HepG2 (cell line): ENCODE data around the gene PPP2R1B. TPM values are rescaled to one million over a fixed set of nuclear protein-coding genes. Genes with fewer than 3 reads are reported as not detected.

ENCODE experiments used
- ATAC-seq: fragments of 200-7000 bp; cut with Tn5 transposase; 3 replicates; pipeline ENCODE4 v1.9.1; 2020; ENCODE audit warnings: mild to moderate bottlenecking, moderate library complexity
- BruUV-seq: library from RNA; stranded (reverse); fragments of 400-500 nt; replicated peaks from 2 replicates; lab custom pipeline; 2021; lab: Mats Ljungman, UMichigan
- CTCF ChIA-PET: fragments of 300-600 bp; formaldehyde crosslinking; extraction: SDS; loops from one replicate; lab custom pipeline; 2021; ENCODE audit warnings: low total read pairs, inconsistent platforms, low intra/inter-chr PET ratio; lab: Yijun Ruan, JAX
- POLR2A ChIA-PET: fragments of 350-600 bp; sonication (Branson Sonifier 250); formaldehyde crosslinking; loops from one replicate; lab custom pipeline; 2020; ENCODE audit warnings: antibody characterized with exemption, inconsistent platforms; lab: Yijun Ruan, JAX
- DNase-seq: peaks from one replicate; pipeline ENCODE4 v3.0.0-alpha.2; 2015; ENCODE audit warnings: low spot score
- FAIRE-seq: peaks from 3 replicates; lab custom pipeline; 2011; peaks lifted over from hg19 to GRCh38; lab: Jason Lieb, UNC
- H2AFZ ChIP-seq: one replicate; pipeline ENCODE4 v1.6.1; 2011; ENCODE audit warnings: low read length, inconsistent platforms
- H3K27ac ChIP-seq: fragments of 300-600 bp; 3 replicates; pipeline ENCODE4 v1.8.0; 2011; ENCODE audit warnings: mixed run types, mild to moderate bottlenecking, mixed read lengths, low read length, inconsistent platforms; ENCODE audit not compliant: insufficient read depth; ENCODE audit errors: extremely low read length
- H3K27me3 ChIP-seq, 2 experiments: fragments of 200-600 bp in 1 of 2; 2 replicates in 1 of 2; 3 replicates in 1 of 2; pipeline versions ENCODE4 v1.6.0 to v1.8.0; 2011; ENCODE audit warnings: low read length in 2 of 2, mild to moderate bottlenecking in 2 of 2, moderate library complexity in 2 of 2, inconsistent platforms in 1 of 2; ENCODE audit not compliant: insufficient read depth in 2 of 2, control insufficient read depth in 1 of 2
- H3K36me3 ChIP-seq, 2 experiments: fragments of 200-600 bp in 1 of 2; replicated peaks in 1 of 2; 2 replicates in 1 of 2; 3 replicates in 1 of 2; pipeline versions ENCODE4 v1.5.1 to v1.8.0; 2011; ENCODE audit warnings: low read length in 2 of 2, inconsistent platforms in 1 of 2; ENCODE audit not compliant: insufficient read depth in 2 of 2, control insufficient read depth in 1 of 2
- H3K4me1 ChIP-seq: 2 replicates; pipeline ENCODE4 v1.5.1; 2012; ENCODE audit warnings: low read length, inconsistent platforms; ENCODE audit not compliant: insufficient read depth
- H3K4me2 ChIP-seq: 2 replicates; pipeline ENCODE4 v1.6.0; 2011; ENCODE audit warnings: low read depth, low read length, inconsistent platforms
- H3K4me3 ChIP-seq, 3 experiments: fragments of 200-600 bp in 1 of 3; sonication (generic), shearing (Covaris generic) in 1 of 3; replicated peaks in 1 of 3; 2 replicates each; pipeline ENCODE4 v1.5.1; 2011 to 2016; ENCODE audit warnings: low read length in 3 of 3, inconsistent platforms in 2 of 3, low read depth in 2 of 3, mild to moderate bottlenecking in 2 of 3, control low read depth in 1 of 3, mixed read lengths in 1 of 3; ENCODE audit not compliant: insufficient read depth in 1 of 3
- H3K79me2 ChIP-seq: one replicate; pipeline ENCODE4 v1.6.1; 2011; ENCODE audit warnings: low read length, inconsistent platforms; ENCODE audit not compliant: insufficient read depth
- H3K9ac ChIP-seq: 2 replicates; pipeline ENCODE4 v1.6.0; 2011; ENCODE audit warnings: mild to moderate bottlenecking, low read depth, low read length, inconsistent platforms; ENCODE audit not compliant: insufficient read depth
- H3K9me3 ChIP-seq: 2 replicates; pipeline ENCODE4 v1.5.1; 2012; ENCODE audit warnings: mild to moderate bottlenecking, low read length
- H4K20me1 ChIP-seq: 2 replicates; pipeline ENCODE4 v1.6.0; 2011; ENCODE audit warnings: inconsistent platforms, mild to moderate bottlenecking, low read length, moderate library complexity; ENCODE audit not compliant: insufficient read depth
- AGO1 ChIP-seq: fragments of 200-400 bp; formaldehyde crosslinking; IDR thresholded peaks from 2 replicates; pipeline ENCODE4 v1.6.1; 2017; ENCODE audit warnings: mild to moderate bottlenecking, low read depth, low read length, moderate library complexity; ENCODE audit not compliant: poor library complexity, severe bottlenecking
- HOXA9 ChIP-seq: sonication (generic); formaldehyde crosslinking; IDR thresholded peaks from 2 replicates; pipeline ENCODE4 v1.8.1; 2022; ENCODE audit warnings: missing genetic modification reagents, mild to moderate bottlenecking, moderate library complexity, borderline replicate concordance
- HOXD1 ChIP-seq: sonication (generic); formaldehyde crosslinking; IDR thresholded peaks from 2 replicates; pipeline ENCODE4 v1.5.0; 2020; ENCODE audit warnings: missing genetic modification reagents
- KDM5A ChIP-seq: fragments of 200-600 bp; sonication (generic); IDR thresholded peaks from 2 replicates; pipeline ENCODE4 v1.7.0; 2018; ENCODE audit warnings: antibody characterized with exemption, mild to moderate bottlenecking, low read length, borderline replicate concordance
- KMT2B ChIP-seq: IDR thresholded peaks from 2 replicates; pipeline ENCODE4 v1.6.1; 2016; ENCODE audit warnings: missing genetic modification reagents, missing compliant biosample characterization
- NKX3-1 ChIP-seq: sonication (generic); formaldehyde crosslinking; IDR thresholded peaks from 2 replicates; pipeline ENCODE4 v1.5.0; 2020; ENCODE audit warnings: missing genetic modification reagents
- PCBP1 ChIP-seq: fragments of 200-400 bp; formaldehyde crosslinking; IDR thresholded peaks from 2 replicates; pipeline ENCODE4 v1.6.1; 2017; ENCODE audit warnings: mild to moderate bottlenecking, low read depth, low read length, borderline replicate concordance
- RAD51 ChIP-seq: fragments of 450-650 bp; IDR thresholded peaks from 2 replicates; pipeline ENCODE4 v1.6.1; 2016; ENCODE audit warnings: borderline replicate concordance
- ZNF317 ChIP-seq: sonication (generic); formaldehyde crosslinking; IDR thresholded peaks from 2 replicates; pipeline ENCODE4 v1.5.0; 2020; ENCODE audit warnings: mild to moderate bottlenecking, missing genetic modification reagents
- ZNF530 ChIP-seq: sonication (generic); formaldehyde crosslinking; IDR thresholded peaks from 2 replicates; pipeline ENCODE4 v1.5.0; 2020; ENCODE audit warnings: low read depth, mild to moderate bottlenecking, missing genetic modification reagents
- ZNF703 ChIP-seq: sonication (generic); formaldehyde crosslinking; IDR thresholded peaks from 2 replicates; pipeline ENCODE4 v1.5.1; 2020; ENCODE audit warnings: missing genetic modification reagents, mild to moderate bottlenecking, moderate library complexity, borderline replicate concordance
- WGBS: methylation state at CpG from one replicate; pipeline ENCODE4 v1.1.6; 2017; ENCODE audit warnings: low lambda C conversion rate; 5-methylcytosine and 5-hydroxymethylcytosine counted together
- in situ Hi-C: cut with HindIII; loops from 2 replicates; pipeline ENCODE4 v1.10.0; 2017; ENCODE audit warnings: low pct_unique_long_range_greater_than_20kb; ENCODE audit not compliant: extremely low pct_ligation_motif_present
- intact Hi-C: fragments of 100-400 bp; cut with micrococcal nuclease; formaldehyde crosslinking; loops from one replicate; pipeline ENCODE4 v1.10.0; 2022; ENCODE audit not compliant: unreplicated experiment
- polyA plus RNA-seq, 8 experiments: library from polyadenylated mRNA; depleted of rRNA in 3 of 8; stranded (reverse) in 7 of 8; unstranded in 1 of 8; fragments of >200 nt; fragmentation: Illumina TruSeq in 4 of 8; extraction: Trizol in 4 of 8; gene quantifications; 2 replicates each; pipeline versions ENCODE4 v1.2.1 to v1.2.3, GENCODE V29; 2011 to 2016; ENCODE audit warnings: low read depth in 4 of 8, missing spikeins in 1 of 8, mixed read lengths in 1 of 8; ENCODE audit not compliant: insufficient read depth in 1 of 8
- total RNA-seq, 5 experiments: library from RNA; depleted of rRNA; stranded (reverse); fragments of >200 nt; fragmentation: Illumina TruSeq; extraction: Trizol; gene quantifications; 2 replicates each; pipeline ENCODE4 v1.2.3, GENCODE V29; 2016; ENCODE audit warnings: low read depth in 1 of 5
- TF ChIP-seq, protein P1 (sequence below): IDR thresholded peaks from 2 replicates; pipeline ENCODE4 v1.6.1; 2016
- TF ChIP-seq, protein P2 (sequence below): sonication (generic); formaldehyde crosslinking; IDR thresholded peaks from 2 replicates; pipeline ENCODE4 v1.8.0; 2022; ENCODE audit warnings: missing genetic modification reagents, low read depth, mild to moderate bottlenecking, borderline replicate concordance
- TF ChIP-seq, protein P3 (sequence below): fragments of 450-650 bp; IDR thresholded peaks from 2 replicates; pipeline ENCODE4 v1.6.1; 2017
- TF ChIP-seq, protein P4 (sequence below): sonication (generic); formaldehyde crosslinking; IDR thresholded peaks from 2 replicates; pipeline ENCODE4 v1.4.0; 2020; ENCODE audit warnings: mild to moderate bottlenecking, missing genetic modification reagents, borderline replicate concordance

PPP2R1B gene
- total and polyA plus RNA-seq, 2 of the 13 experiments (the other 11 are each of a cell fraction or from before 2014, with no cell fraction given): 22.1 to 56.8 TPM

DNA sequence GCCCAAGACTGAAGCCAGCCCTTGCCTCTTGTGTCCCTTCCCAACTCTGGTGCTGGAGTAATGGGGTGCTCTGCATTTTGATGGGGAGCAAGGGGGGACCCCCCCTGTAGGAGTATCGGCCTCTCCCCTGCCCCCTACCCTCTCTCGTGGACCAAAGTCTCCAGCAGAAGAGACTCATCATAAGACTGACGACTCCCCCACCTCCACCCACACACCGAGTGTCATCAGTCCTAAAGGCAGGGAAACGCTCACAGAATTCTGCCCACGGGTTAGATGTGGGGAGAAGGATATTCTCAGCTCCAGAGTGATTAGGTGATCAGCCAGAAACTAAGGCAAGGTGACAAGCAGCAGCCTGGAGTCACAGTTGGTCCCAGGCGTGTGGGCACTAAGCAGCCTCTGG, 38.8 kb downstream of the PPP2R1B start:
- FAIRE-seq (no peak), DNase-seq (no peak), ATAC-seq (no peak)
- no peak overlapping the region for H2AFZ ChIP-seq
- H3K9me3 ChIP-seq: no peaks in the 10 kb centered on the region
- intact Hi-C loops: no loop called here
- ChIA-PET CTCF (no interaction called here), POLR2A (interaction anchor here (0.6 to 2.1 kb wide), 3 partner anchors 11 to 58 kb away, joined by 3 to 11 read pairs (median 5); no protein-coding TSS in a partner anchor)
- no peaks in the 10 kb centered on the region for H3K79me2 ChIP-seq
- 95% methylated on average over 7 of the region's 7 CpGs for WGBS
- peaks cover 18 to 42% of the 10 kb centered on the region in 2 experiments for H3K36me3 ChIP-seq
- H3K4me2 ChIP-seq: no peak overlapping the region
- in situ Hi-C loops: no loop called here
- H3K4me3 ChIP-seq: no peak overlapping the region
- H3K4me1 ChIP-seq: peaks cover 21% of the 10 kb centered on the region
- no peak overlapping the region for H3K27ac ChIP-seq
- BruUV-seq: no TSS peak
- no peak overlapping the region for H3K9ac ChIP-seq
- H4K20me1 ChIP-seq: no peaks in the 10 kb centered on the region
- no peaks in the 10 kb centered on the region for H3K27me3 ChIP-seq
- TF ChIP-seq ZNF317 (CRISPR knock-in tag) (no peak), KMT2B (CRISPR knock-in tag) (no peak), KDM5A (no peak), HOXD1 (CRISPR knock-in tag) (no peak), HOXA9 (CRISPR knock-in tag) (no peak), NKX3-1 (CRISPR knock-in tag) (no peak), RAD51 (no peak), ZNF703 (CRISPR knock-in tag) (no peak), ZNF530 (CRISPR knock-in tag) (no peak), AGO1 (no peak), PCBP1 (no peak)
- TF ChIP-seq, protein P1, sequence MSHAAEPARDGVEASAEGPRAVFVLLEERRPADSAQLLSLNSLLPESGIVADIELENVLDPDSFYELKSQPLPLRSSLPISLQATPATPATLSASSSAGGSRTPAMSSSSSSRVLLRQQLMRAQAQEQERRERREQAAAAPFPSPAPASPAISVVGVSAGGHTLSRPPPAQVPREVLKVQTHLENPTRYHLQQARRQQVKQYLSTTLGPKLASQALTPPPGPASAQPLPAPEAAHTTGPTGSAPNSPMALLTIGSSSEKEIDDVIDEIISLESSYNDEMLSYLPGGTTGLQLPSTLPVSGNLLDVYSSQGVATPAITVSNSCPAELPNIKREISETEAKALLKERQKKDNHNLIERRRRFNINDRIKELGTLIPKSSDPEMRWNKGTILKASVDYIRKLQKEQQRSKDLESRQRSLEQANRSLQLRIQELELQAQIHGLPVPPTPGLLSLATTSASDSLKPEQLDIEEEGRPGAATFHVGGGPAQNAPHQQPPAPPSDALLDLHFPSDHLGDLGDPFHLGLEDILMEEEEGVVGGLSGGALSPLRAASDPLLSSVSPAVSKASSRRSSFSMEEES: no peak
- TF ChIP-seq, protein P2, sequence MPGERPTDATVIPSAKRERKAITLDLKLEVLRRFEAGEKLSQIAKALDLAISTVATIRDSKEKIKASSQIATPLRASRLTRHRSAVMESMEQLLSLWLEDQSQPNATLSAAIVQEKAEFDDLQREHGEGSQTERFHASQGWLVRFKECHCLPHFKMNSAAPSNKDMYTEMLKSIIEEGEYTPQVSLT (CRISPR knock-in tag): no peak
- TF ChIP-seq, protein P3, sequence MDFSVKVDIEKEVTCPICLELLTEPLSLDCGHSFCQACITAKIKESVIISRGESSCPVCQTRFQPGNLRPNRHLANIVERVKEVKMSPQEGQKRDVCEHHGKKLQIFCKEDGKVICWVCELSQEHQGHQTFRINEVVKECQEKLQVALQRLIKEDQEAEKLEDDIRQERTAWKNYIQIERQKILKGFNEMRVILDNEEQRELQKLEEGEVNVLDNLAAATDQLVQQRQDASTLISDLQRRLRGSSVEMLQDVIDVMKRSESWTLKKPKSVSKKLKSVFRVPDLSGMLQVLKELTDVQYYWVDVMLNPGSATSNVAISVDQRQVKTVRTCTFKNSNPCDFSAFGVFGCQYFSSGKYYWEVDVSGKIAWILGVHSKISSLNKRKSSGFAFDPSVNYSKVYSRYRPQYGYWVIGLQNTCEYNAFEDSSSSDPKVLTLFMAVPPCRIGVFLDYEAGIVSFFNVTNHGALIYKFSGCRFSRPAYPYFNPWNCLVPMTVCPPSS: no peak
- TF ChIP-seq, protein P4, sequence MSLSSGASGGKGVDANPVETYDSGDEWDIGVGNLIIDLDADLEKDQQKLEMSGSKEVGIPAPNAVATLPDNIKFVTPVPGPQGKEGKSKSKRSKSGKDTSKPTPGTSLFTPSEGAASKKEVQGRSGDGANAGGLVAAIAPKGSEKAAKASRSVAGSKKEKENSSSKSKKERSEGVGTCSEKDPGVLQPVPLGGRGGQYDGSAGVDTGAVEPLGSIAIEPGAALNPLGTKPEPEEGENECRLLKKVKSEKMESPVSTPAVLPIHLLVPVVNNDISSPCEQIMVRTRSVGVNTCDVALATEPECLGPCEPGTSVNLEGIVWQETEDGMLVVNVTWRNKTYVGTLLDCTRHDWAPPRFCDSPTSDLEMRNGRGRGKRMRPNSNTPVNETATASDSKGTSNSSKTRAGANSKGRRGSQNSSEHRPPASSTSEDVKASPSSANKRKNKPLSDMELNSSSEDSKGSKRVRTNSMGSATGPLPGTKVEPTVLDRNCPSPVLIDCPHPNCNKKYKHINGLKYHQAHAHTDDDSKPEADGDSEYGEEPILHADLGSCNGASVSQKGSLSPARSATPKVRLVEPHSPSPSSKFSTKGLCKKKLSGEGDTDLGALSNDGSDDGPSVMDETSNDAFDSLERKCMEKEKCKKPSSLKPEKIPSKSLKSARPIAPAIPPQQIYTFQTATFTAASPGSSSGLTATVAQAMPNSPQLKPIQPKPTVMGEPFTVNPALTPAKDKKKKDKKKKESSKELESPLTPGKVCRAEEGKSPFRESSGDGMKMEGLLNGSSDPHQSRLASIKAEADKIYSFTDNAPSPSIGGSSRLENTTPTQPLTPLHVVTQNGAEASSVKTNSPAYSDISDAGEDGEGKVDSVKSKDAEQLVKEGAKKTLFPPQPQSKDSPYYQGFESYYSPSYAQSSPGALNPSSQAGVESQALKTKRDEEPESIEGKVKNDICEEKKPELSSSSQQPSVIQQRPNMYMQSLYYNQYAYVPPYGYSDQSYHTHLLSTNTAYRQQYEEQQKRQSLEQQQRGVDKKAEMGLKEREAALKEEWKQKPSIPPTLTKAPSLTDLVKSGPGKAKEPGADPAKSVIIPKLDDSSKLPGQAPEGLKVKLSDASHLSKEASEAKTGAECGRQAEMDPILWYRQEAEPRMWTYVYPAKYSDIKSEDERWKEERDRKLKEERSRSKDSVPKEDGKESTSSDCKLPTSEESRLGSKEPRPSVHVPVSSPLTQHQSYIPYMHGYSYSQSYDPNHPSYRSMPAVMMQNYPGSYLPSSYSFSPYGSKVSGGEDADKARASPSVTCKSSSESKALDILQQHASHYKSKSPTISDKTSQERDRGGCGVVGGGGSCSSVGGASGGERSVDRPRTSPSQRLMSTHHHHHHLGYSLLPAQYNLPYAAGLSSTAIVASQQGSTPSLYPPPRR (CRISPR knock-in tag): no peak
